HepG2 (cell line): ENCODE results near the gene PLXND1. TPM values are rescaled to one million over a fixed set of nuclear protein-coding genes. Genes with fewer than 3 reads are reported as not detected.

Experiments used
- ATAC-seq: fragments of 200-7000 bp; cut with Tn5 transposase; 3 replicates; pipeline ENCODE4 v1.9.1; 2020; ENCODE audit warnings: mild to moderate bottlenecking, moderate library complexity
- BruUV-seq: library from RNA; stranded (reverse); fragments of 400-500 nt; replicated peaks from 2 replicates; lab custom pipeline; 2021; lab: Mats Ljungman, UMichigan
- CTCF ChIA-PET: fragments of 300-600 bp; formaldehyde crosslinking; extraction: SDS; loops from one replicate; lab custom pipeline; 2021; ENCODE audit warnings: low total read pairs, inconsistent platforms, low intra/inter-chr PET ratio; lab: Yijun Ruan, JAX
- POLR2A ChIA-PET: fragments of 350-600 bp; sonication (Branson Sonifier 250); formaldehyde crosslinking; loops from one replicate; lab custom pipeline; 2020; ENCODE audit warnings: antibody characterized with exemption, inconsistent platforms; lab: Yijun Ruan, JAX
- DNase-seq: peaks from one replicate; pipeline ENCODE4 v3.0.0-alpha.2; 2015; ENCODE audit warnings: low spot score
- FAIRE-seq: peaks from 3 replicates; lab custom pipeline; 2011; peaks lifted over from hg19 to GRCh38; lab: Jason Lieb, UNC
- H2AFZ ChIP-seq: one replicate; pipeline ENCODE4 v1.6.1; 2011; ENCODE audit warnings: low read length, inconsistent platforms
- H3K27ac ChIP-seq: fragments of 300-600 bp; 3 replicates; pipeline ENCODE4 v1.8.0; 2011; ENCODE audit warnings: mixed run types, mild to moderate bottlenecking, mixed read lengths, low read length, inconsistent platforms; ENCODE audit not compliant: insufficient read depth; ENCODE audit errors: extremely low read length
- H3K27me3 ChIP-seq, 2 experiments: fragments of 200-600 bp in 1 of 2; 2 replicates in 1 of 2; 3 replicates in 1 of 2; pipeline versions ENCODE4 v1.6.0 to v1.8.0; 2011; ENCODE audit warnings: low read length in 2 of 2, mild to moderate bottlenecking in 2 of 2, moderate library complexity in 2 of 2, inconsistent platforms in 1 of 2; ENCODE audit not compliant: insufficient read depth in 2 of 2, control insufficient read depth in 1 of 2
- H3K36me3 ChIP-seq, 2 experiments: fragments of 200-600 bp in 1 of 2; replicated peaks in 1 of 2; 2 replicates in 1 of 2; 3 replicates in 1 of 2; pipeline versions ENCODE4 v1.5.1 to v1.8.0; 2011; ENCODE audit warnings: low read length in 2 of 2, inconsistent platforms in 1 of 2; ENCODE audit not compliant: insufficient read depth in 2 of 2, control insufficient read depth in 1 of 2
- H3K4me1 ChIP-seq: 2 replicates; pipeline ENCODE4 v1.5.1; 2012; ENCODE audit warnings: low read length, inconsistent platforms; ENCODE audit not compliant: insufficient read depth
- H3K4me2 ChIP-seq: 2 replicates; pipeline ENCODE4 v1.6.0; 2011; ENCODE audit warnings: low read depth, low read length, inconsistent platforms
- H3K4me3 ChIP-seq, 3 experiments: fragments of 200-600 bp in 1 of 3; sonication (generic), shearing (Covaris generic) in 1 of 3; replicated peaks in 1 of 3; 2 replicates each; pipeline ENCODE4 v1.5.1; 2011 to 2016; ENCODE audit warnings: low read length in 3 of 3, inconsistent platforms in 2 of 3, low read depth in 2 of 3, mild to moderate bottlenecking in 2 of 3, control low read depth in 1 of 3, mixed read lengths in 1 of 3; ENCODE audit not compliant: insufficient read depth in 1 of 3
- H3K79me2 ChIP-seq: one replicate; pipeline ENCODE4 v1.6.1; 2011; ENCODE audit warnings: low read length, inconsistent platforms; ENCODE audit not compliant: insufficient read depth
- H3K9ac ChIP-seq: 2 replicates; pipeline ENCODE4 v1.6.0; 2011; ENCODE audit warnings: mild to moderate bottlenecking, low read depth, low read length, inconsistent platforms; ENCODE audit not compliant: insufficient read depth
- H3K9me3 ChIP-seq: 2 replicates; pipeline ENCODE4 v1.5.1; 2012; ENCODE audit warnings: mild to moderate bottlenecking, low read length
- H4K20me1 ChIP-seq: 2 replicates; pipeline ENCODE4 v1.6.0; 2011; ENCODE audit warnings: inconsistent platforms, mild to moderate bottlenecking, low read length, moderate library complexity; ENCODE audit not compliant: insufficient read depth
- CBX1 ChIP-seq: IDR thresholded peaks from one replicate; pipeline ENCODE4 v1.6.1; 2016; ENCODE audit warnings: antibody characterized with exemption, low read depth
- ZFP82 ChIP-seq: sonication (generic); formaldehyde crosslinking; IDR thresholded peaks from 2 replicates; pipeline ENCODE4 v1.5.1; 2020; ENCODE audit warnings: mild to moderate bottlenecking, missing genetic modification reagents, borderline replicate concordance
- ZKSCAN8 ChIP-seq: IDR thresholded peaks from 2 replicates; pipeline ENCODE4 v1.6.1; 2016; ENCODE audit warnings: borderline replicate concordance, missing genetic modification reagents, missing compliant biosample characterization
- WGBS: methylation state at CpG from one replicate; pipeline ENCODE4 v1.1.6; 2017; ENCODE audit warnings: low lambda C conversion rate; 5-methylcytosine and 5-hydroxymethylcytosine counted together
- in situ Hi-C: cut with HindIII; loops from 2 replicates; pipeline ENCODE4 v1.10.0; 2017; ENCODE audit warnings: low pct_unique_long_range_greater_than_20kb; ENCODE audit not compliant: extremely low pct_ligation_motif_present
- intact Hi-C: fragments of 100-400 bp; cut with micrococcal nuclease; formaldehyde crosslinking; loops from one replicate; pipeline ENCODE4 v1.10.0; 2022; ENCODE audit not compliant: unreplicated experiment
- polyA plus RNA-seq, 8 experiments: library from polyadenylated mRNA; depleted of rRNA in 3 of 8; stranded (reverse) in 7 of 8; unstranded in 1 of 8; fragments of >200 nt; fragmentation: Illumina TruSeq in 4 of 8; extraction: Trizol in 4 of 8; gene quantifications; 2 replicates each; pipeline versions ENCODE4 v1.2.1 to v1.2.3, GENCODE V29; 2011 to 2016; ENCODE audit warnings: low read depth in 4 of 8, missing spikeins in 1 of 8, mixed read lengths in 1 of 8; ENCODE audit not compliant: insufficient read depth in 1 of 8
- total RNA-seq, 5 experiments: library from RNA; depleted of rRNA; stranded (reverse); fragments of >200 nt; fragmentation: Illumina TruSeq; extraction: Trizol; gene quantifications; 2 replicates each; pipeline ENCODE4 v1.2.3, GENCODE V29; 2016; ENCODE audit warnings: low read depth in 1 of 5
- TF ChIP-seq, protein P1 (sequence below): sonication (generic); formaldehyde crosslinking; IDR thresholded peaks from 2 replicates; pipeline ENCODE4 v1.5.0; 2020; ENCODE audit warnings: missing genetic modification reagents
- TF ChIP-seq, protein P2 (sequence below), 2 experiments: sonication (generic) in 1 of 2; formaldehyde crosslinking in 1 of 2; IDR thresholded peaks; 2 replicates each; pipeline versions ENCODE4 v1.5.1 to v1.6.1; 2011 to 2020; ENCODE audit warnings: borderline replicate concordance in 1 of 2, low read depth in 1 of 2, low read length in 1 of 2, mild to moderate bottlenecking in 1 of 2, missing genetic modification reagents in 1 of 2, moderate library complexity in 1 of 2
- TF ChIP-seq, protein P3 (sequence below): sonication (generic); formaldehyde crosslinking; conservative IDR thresholded peaks from 2 replicates; pipeline ENCODE4 v1.4.0; 2020; ENCODE audit warnings: missing genetic modification reagents

The PLXND1 gene
- total and polyA plus RNA-seq, 2 of the 13 experiments (the other 11 are each of a cell fraction or from before 2014, with no cell fraction given) = 15.9 to 42.0 TPM

DNA sequence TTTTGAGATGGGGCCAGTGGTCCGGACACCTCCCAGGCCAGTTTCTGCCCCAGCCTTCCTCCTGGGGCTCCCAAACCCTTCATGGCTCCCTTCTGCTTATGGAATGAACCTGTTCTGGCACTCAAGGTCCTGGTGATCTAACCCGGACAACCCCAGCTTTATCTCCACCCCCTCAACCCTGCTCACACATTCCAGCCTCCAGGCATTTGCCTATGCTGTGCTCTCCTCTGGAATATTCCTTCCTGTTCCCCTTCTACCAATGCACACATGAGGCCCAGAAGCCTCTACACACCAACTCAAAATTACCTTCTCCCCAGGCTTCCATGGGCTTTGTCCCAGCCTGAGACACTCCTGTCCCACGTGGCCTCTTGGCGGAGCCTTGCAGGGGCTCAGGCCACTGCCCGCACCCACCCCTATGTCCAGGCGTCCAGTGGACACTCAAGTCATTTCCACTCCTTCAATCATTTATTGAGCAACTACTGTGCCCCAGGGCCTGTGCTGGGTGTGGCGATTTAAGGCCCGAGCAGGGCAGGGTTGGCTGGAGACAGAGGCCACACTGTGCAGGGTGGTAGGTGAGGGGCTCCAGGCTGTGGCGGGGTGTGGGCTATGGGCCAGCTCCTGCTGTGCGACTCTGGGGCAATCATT lies 18.8 kb downstream of the PLXND1 start:
- Histone ChIP-seq H3K27me3 (no peaks in the 10 kb centered on the region), H3K36me3 (peaks cover 43 to 57% of the 10 kb centered on the region in 2 experiments), H3K4me2 (no peak overlapping the region), H2AFZ (no peak overlapping the region), H3K79me2 (peaks cover 25% of the 10 kb centered on the region), H3K27ac (no peak overlapping the region), H3K4me1 (peaks cover 22% of the 10 kb centered on the region), H3K9ac (no peak overlapping the region), H3K4me3 (no peak overlapping the region), H3K9me3 (no peaks in the 10 kb centered on the region), H4K20me1 (no peaks in the 10 kb centered on the region)
- DNase-seq = no peak
- ATAC-seq = no peak
- ChIA-PET CTCF (no interaction called here), POLR2A (no interaction called here)
- in situ Hi-C loops (no loop called here), intact Hi-C loops (no loop called here)
- WGBS = 92% methylated on average over 8 of the region's 10 CpGs
- no peak for TF ChIP-seq ZFP82
- TF ChIP-seq, protein P1, sequence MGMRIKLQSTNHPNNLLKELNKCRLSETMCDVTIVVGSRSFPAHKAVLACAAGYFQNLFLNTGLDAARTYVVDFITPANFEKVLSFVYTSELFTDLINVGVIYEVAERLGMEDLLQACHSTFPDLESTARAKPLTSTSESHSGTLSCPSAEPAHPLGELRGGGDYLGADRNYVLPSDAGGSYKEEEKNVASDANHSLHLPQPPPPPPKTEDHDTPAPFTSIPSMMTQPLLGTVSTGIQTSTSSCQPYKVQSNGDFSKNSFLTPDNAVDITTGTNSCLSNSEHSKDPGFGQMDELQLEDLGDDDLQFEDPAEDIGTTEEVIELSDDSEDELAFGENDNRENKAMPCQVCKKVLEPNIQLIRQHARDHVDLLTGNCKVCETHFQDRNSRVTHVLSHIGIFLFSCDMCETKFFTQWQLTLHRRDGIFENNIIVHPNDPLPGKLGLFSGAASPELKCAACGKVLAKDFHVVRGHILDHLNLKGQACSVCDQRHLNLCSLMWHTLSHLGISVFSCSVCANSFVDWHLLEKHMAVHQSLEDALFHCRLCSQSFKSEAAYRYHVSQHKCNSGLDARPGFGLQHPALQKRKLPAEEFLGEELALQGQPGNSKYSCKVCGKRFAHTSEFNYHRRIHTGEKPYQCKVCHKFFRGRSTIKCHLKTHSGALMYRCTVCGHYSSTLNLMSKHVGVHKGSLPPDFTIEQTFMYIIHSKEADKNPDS (CRISPR knock-in tag) = no peak
- BruUV-seq = no TSS peak
- FAIRE-seq = no peak

- Histone ChIP-seq H3K9ac (no peak overlapping the region), H3K4me1 (peaks cover 16% of the 10 kb centered on the region), H3K36me3 (peaks cover 49 to 65% of the 10 kb centered on the region in 2 experiments), H3K4me3 (no peak overlapping the region), H4K20me1 (no peaks in the 10 kb centered on the region), H3K4me2 (no peak overlapping the region), H3K9me3 (no peaks in the 10 kb centered on the region), H3K27me3 (no peaks in the 10 kb centered on the region), H3K79me2 (peaks cover 18% of the 10 kb centered on the region), H2AFZ (no peak overlapping the region), H3K27ac (no peak overlapping the region)
- in situ Hi-C loops (no loop called here), intact Hi-C loops (no loop called here)
- FAIRE-seq (no peak), ATAC-seq (no peak), DNase-seq (no peak)
- WGBS = 97% methylated on average over 15 of the region's 17 CpGs
- ChIA-PET CTCF (no interaction called here), POLR2A (no interaction called here)
- BruUV-seq = no TSS peak
- TF ChIP-seq, protein P2, sequence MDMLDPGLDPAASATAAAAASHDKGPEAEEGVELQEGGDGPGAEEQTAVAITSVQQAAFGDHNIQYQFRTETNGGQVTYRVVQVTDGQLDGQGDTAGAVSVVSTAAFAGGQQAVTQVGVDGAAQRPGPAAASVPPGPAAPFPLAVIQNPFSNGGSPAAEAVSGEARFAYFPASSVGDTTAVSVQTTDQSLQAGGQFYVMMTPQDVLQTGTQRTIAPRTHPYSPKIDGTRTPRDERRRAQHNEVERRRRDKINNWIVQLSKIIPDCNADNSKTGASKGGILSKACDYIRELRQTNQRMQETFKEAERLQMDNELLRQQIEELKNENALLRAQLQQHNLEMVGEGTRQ (IDR thresholded peaks at IDR 0.05; ENCODE audit: low read depth, low read length) = no peak
- TF ChIP-seq, protein P2 (CRISPR knock-in tag; IDR thresholded peaks at IDR 0.05; ENCODE audit: borderline replicate concordance) = no peak
- TF ChIP-seq, protein P3, sequence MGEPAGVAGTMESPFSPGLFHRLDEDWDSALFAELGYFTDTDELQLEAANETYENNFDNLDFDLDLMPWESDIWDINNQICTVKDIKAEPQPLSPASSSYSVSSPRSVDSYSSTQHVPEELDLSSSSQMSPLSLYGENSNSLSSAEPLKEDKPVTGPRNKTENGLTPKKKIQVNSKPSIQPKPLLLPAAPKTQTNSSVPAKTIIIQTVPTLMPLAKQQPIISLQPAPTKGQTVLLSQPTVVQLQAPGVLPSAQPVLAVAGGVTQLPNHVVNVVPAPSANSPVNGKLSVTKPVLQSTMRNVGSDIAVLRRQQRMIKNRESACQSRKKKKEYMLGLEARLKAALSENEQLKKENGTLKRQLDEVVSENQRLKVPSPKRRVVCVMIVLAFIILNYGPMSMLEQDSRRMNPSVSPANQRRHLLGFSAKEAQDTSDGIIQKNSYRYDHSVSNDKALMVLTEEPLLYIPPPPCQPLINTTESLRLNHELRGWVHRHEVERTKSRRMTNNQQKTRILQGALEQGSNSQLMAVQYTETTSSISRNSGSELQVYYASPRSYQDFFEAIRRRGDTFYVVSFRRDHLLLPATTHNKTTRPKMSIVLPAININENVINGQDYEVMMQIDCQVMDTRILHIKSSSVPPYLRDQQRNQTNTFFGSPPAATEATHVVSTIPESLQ (CRISPR knock-in tag) = no peak
- TF ChIP-seq ZKSCAN8 (CRISPR knock-in tag) (no peak), CBX1 (no peak)
These were observed 19.6 kb downstream of the PLXND1 start for GRCh38 chr3:129586746-129587430.
